Neuronal stem cell (in vitro differentiated cells): ENCODE data around the gene MTHFD1L.
"Not testable (repeated sequence)": the region's sequence is repeated elsewhere in the genome, so short reads cannot be mapped to it uniquely, and the experiment has no call there.

Experiments
- DNase-seq: peaks from one replicate; pipeline ENCODE4 v3.0.0-alpha.2; 2013; ENCODE audit warnings: low spot score
- H2AFZ ChIP-seq: one replicate; pipeline ENCODE4 v1.6.1; 2013; ENCODE audit warnings: mild to moderate bottlenecking, low read length, inconsistent platforms
- H2AK5ac ChIP-seq: 2 replicates; pipeline ENCODE4 v1.6.1; 2013; ENCODE audit warnings: low read depth, mild to moderate bottlenecking, inconsistent platforms, low read length, moderate library complexity, mixed read lengths
- H2BK120ac ChIP-seq: 2 replicates; pipeline ENCODE4 v1.6.1; 2013; ENCODE audit warnings: low read depth, mild to moderate bottlenecking, inconsistent platforms, low read length, moderate library complexity, mixed read lengths
- H2BK12ac ChIP-seq: one replicate; pipeline ENCODE4 v1.6.1; 2013; ENCODE audit warnings: low read length, inconsistent platforms
- H2BK15ac ChIP-seq: 2 replicates; pipeline ENCODE4 v1.6.1; 2013; ENCODE audit warnings: mild to moderate bottlenecking, low read length, inconsistent platforms, mixed read lengths
- H2BK5ac ChIP-seq: one replicate; pipeline ENCODE4 v1.6.1; 2013; ENCODE audit warnings: inconsistent platforms, mild to moderate bottlenecking, low read length, moderate library complexity
- H3K14ac ChIP-seq: one replicate; pipeline ENCODE4 v1.6.1; 2013; ENCODE audit warnings: low read length, inconsistent platforms
- H3K18ac ChIP-seq: 2 replicates; pipeline ENCODE4 v1.6.1; 2013; ENCODE audit warnings: low read length, inconsistent platforms
- H3K23ac ChIP-seq: 2 replicates; pipeline ENCODE4 v1.6.1; 2013; ENCODE audit warnings: low read depth, mild to moderate bottlenecking, mixed read lengths, low read length, inconsistent platforms; ENCODE audit not compliant: poor library complexity
- H3K27ac ChIP-seq: replicated peaks from 3 replicates; pipeline ENCODE4 v1.5.1; 2013; ENCODE audit warnings: low read length, inconsistent platforms
- H3K27me3 ChIP-seq, 3 experiments: 2 replicates each; pipeline ENCODE4 v1.6.1; 2013; ENCODE audit warnings: low read length in 3 of 3, mild to moderate bottlenecking in 2 of 3, inconsistent platforms in 1 of 3, low read depth in 1 of 3, mixed read lengths in 1 of 3, moderate library complexity in 1 of 3; ENCODE audit not compliant: control insufficient read depth in 3 of 3, insufficient read depth in 3 of 3
- H3K36me3 ChIP-seq, 2 donors: replicated peaks in 1 of 2; 2 replicates each; pipeline ENCODE4 v1.6.1; 2013; ENCODE audit warnings: low read length in 2 of 2; ENCODE audit not compliant: control insufficient read depth in 2 of 2, insufficient read depth in 2 of 2
- H3K4ac ChIP-seq: 2 replicates; pipeline ENCODE4 v1.6.1; 2013; ENCODE audit warnings: inconsistent platforms, mild to moderate bottlenecking, low read length, moderate library complexity
- H3K4me1 ChIP-seq, 2 donors: 1 replicate in 1 of 2; 2 replicates in 1 of 2; pipeline ENCODE4 v1.6.1; 2013; ENCODE audit warnings: low read length in 2 of 2, low read depth in 1 of 2; ENCODE audit not compliant: control insufficient read depth in 2 of 2, insufficient read depth in 1 of 2
- H3K4me2 ChIP-seq: one replicate; pipeline ENCODE4 v1.6.1; 2013; ENCODE audit warnings: mild to moderate bottlenecking, low read length, inconsistent platforms; ENCODE audit not compliant: insufficient read depth, poor library complexity, severe bottlenecking
- H3K4me3 ChIP-seq, 2 donors: 2 replicates each; pipeline ENCODE4 v1.5.1; 2013; ENCODE audit warnings: low read length in 2 of 2, mild to moderate bottlenecking in 2 of 2, inconsistent platforms in 1 of 2, moderate library complexity in 1 of 2
- H3K79me1 ChIP-seq: one replicate; pipeline ENCODE4 v1.6.1; 2013; ENCODE audit warnings: low read depth, mild to moderate bottlenecking, inconsistent platforms, low read length, moderate library complexity
- H3K9ac ChIP-seq: one replicate; pipeline ENCODE4 v1.6.1; 2013; ENCODE audit warnings: mild to moderate bottlenecking, low read depth, low read length, inconsistent platforms; ENCODE audit not compliant: poor library complexity
- H3K9me3 ChIP-seq, 2 donors: replicated peaks in 1 of 2; 2 replicates each; pipeline versions ENCODE3 to v1.6.1; 2013; ENCODE audit warnings: low read length in 2 of 2, mild to moderate bottlenecking in 2 of 2, inconsistent platforms in 1 of 2, low read depth in 1 of 2, mixed read lengths in 1 of 2, moderate library complexity in 1 of 2; ENCODE audit not compliant: control insufficient read depth in 2 of 2, insufficient read depth in 1 of 2
- H4K8ac ChIP-seq: one replicate; pipeline ENCODE4 v1.6.1; 2013; ENCODE audit warnings: low read depth, mild to moderate bottlenecking, inconsistent platforms, low read length, moderate library complexity
- H4K91ac ChIP-seq: one replicate; pipeline ENCODE4 v1.6.1; 2013; ENCODE audit warnings: low read length, low read depth, mild to moderate bottlenecking, inconsistent platforms; ENCODE audit not compliant: poor library complexity
- WGBS, 2 donors: extraction: QIAGEN DNeasy Blood & Tissue Kit; methylation state at CpG; one replicate each; pipeline ENCODE4 v1.1.7; 2013; ENCODE audit warnings: missing lambda C conversion rate in 2 of 2, mixed read lengths in 1 of 2; ENCODE audit not compliant: insufficient read length in 2 of 2, insufficient replicate concordance in 1 of 2; ENCODE audit errors: extremely low coverage in 2 of 2; 5-methylcytosine and 5-hydroxymethylcytosine counted together

MTHFD1L gene

GRCh38 chr6:150828107-150828506, 37.4 kb upstream of the MTHFD1L start:
- not testable (repeated sequence) for H4K91ac ChIP-seq, H3K23ac ChIP-seq, H2BK5ac ChIP-seq, H2BK15ac ChIP-seq, H3K4me1 ChIP-seq, H2AK5ac ChIP-seq, H3K14ac ChIP-seq, H2AFZ ChIP-seq, H4K8ac ChIP-seq, H3K18ac ChIP-seq, H3K4me2 ChIP-seq, H3K9ac ChIP-seq, H3K4ac ChIP-seq, DNase-seq, H3K27me3 ChIP-seq, H3K9me3 ChIP-seq, H2BK12ac ChIP-seq, H3K79me1 ChIP-seq, H3K27ac ChIP-seq, H3K4me3 ChIP-seq, H2BK120ac ChIP-seq
- no CpG with 5 or more reads among the region's 9 CpGs for WGBS, 2 donors
- peaks cover 19 to 94% of the 10 kb centered on the region in 2 donors for H3K36me3 ChIP-seq

GRCh38 chr6:150830439-150831165, 34.9 kb upstream of the MTHFD1L start:
- Histone ChIP-seq H3K36me3 (peaks cover 24 to 95% of the 10 kb centered on the region in 2 donors), H3K18ac (no peak overlapping the region), H3K23ac (no peak overlapping the region), H3K4ac (no peak overlapping the region), H2BK120ac (no peak overlapping the region), H3K27ac (no peak overlapping the region), H3K9ac (peak overlapping the region; percentile 65), H4K91ac (no peak overlapping the region), H2AFZ (no peak overlapping the region), H3K4me2 (no peak overlapping the region), H2BK12ac (no peak overlapping the region), H3K27me3 (no peaks in the 10 kb centered on the region), H4K8ac (no peak overlapping the region), H2BK15ac (no peak overlapping the region), H3K79me1 (no peaks in the 10 kb centered on the region), H2BK5ac (no peak overlapping the region), H3K4me1 (no peaks in the 10 kb centered on the region), H3K4me3 (no peak overlapping the region), H3K9me3 (peaks cover 0 to 3% of the 10 kb centered on the region in 2 donors), H3K14ac (no peak overlapping the region), H2AK5ac (no peak overlapping the region)
- no peak for DNase-seq
- WGBS, 2 donors: no CpG with 5 or more reads among the region's 13 CpGs

- Histone ChIP-seq H3K27me3 (no peaks in the 10 kb centered on the region), H3K4me1 (no peaks in the 10 kb centered on the region), H2AK5ac (no peak overlapping the region), H2BK120ac (no peak overlapping the region), H3K4me3 (no peak overlapping the region), H3K4ac (no peak overlapping the region), H3K9ac (no peak overlapping the region), H3K79me1 (no peaks in the 10 kb centered on the region), H2BK12ac (no peak overlapping the region), H2BK5ac (no peak overlapping the region), H3K18ac (no peak overlapping the region), H3K36me3 (peaks cover 22 to 95% of the 10 kb centered on the region in 2 donors), H4K8ac (no peak overlapping the region), H4K91ac (no peak overlapping the region), H3K9me3 (peaks cover 0 to 3% of the 10 kb centered on the region in 2 donors), H3K4me2 (no peak overlapping the region), H2AFZ (no peak overlapping the region), H3K23ac (no peak overlapping the region), H3K14ac (no peak overlapping the region), H2BK15ac (no peak overlapping the region), H3K27ac (no peak overlapping the region)
- no CpG with 5 or more reads among the region's 14 CpGs for WGBS, 2 donors
- DNase-seq: no peak
Measured at GRCh38 chr6:150831577-150831976, 33.9 kb upstream of the MTHFD1L start.

GRCh38 chr6:150835620-150836019, 29.9 kb upstream of the MTHFD1L start:
- H3K27ac ChIP-seq: no peak overlapping the region
- H2BK12ac ChIP-seq: no peak overlapping the region
- no peak overlapping the region for H3K9ac ChIP-seq
- H3K4ac ChIP-seq: no peak overlapping the region
- H3K36me3 ChIP-seq: peaks cover 31 to 97% of the 10 kb centered on the region in 2 donors
- H3K9me3 ChIP-seq: peaks cover 0 to 3% of the 10 kb centered on the region in 2 donors
- H2AFZ ChIP-seq: no peak overlapping the region
- H2BK120ac ChIP-seq: no peak overlapping the region
- H3K14ac ChIP-seq: no peak overlapping the region
- no peak overlapping the region for H3K4me3 ChIP-seq
- DNase-seq: no peak
- no peaks in the 10 kb centered on the region for H3K4me1 ChIP-seq
- no peak overlapping the region for H4K91ac ChIP-seq
- H3K4me2 ChIP-seq: no peak overlapping the region
- H4K8ac ChIP-seq: no peak overlapping the region
- H3K79me1 ChIP-seq: no peaks in the 10 kb centered on the region
- H2BK5ac ChIP-seq: no peak overlapping the region
- no peak overlapping the region for H2BK15ac ChIP-seq
- H3K23ac ChIP-seq: no peak overlapping the region
- H3K27me3 ChIP-seq: no peaks in the 10 kb centered on the region
- H3K18ac ChIP-seq: no peak overlapping the region
- no peak overlapping the region for H2AK5ac ChIP-seq
